Astrocyte of the cerebellum (primary cell): ENCODE results near the gene KHK.

ENCODE experiments used
- DNase-seq: peaks from one replicate; pipeline ENCODE4 v3.0.0-alpha.2; 2011; ENCODE audit warnings: low read depth
- H3K4me3 ChIP-seq: 2 replicates; pipeline ENCODE4 v1.5.1; 2011; ENCODE audit warnings: mild to moderate bottlenecking, low read depth, low read length, moderate library complexity
- CTCF ChIP-seq: IDR thresholded peaks from 2 replicates; pipeline ENCODE4 v1.5.1; 2012; ENCODE audit warnings: low read length, low read depth, moderate library complexity, mild to moderate bottlenecking; ENCODE audit errors: missing control alignments
- in situ Hi-C: cut with HindIII; loops from 2 replicates; pipeline ENCODE4 v1.10.0; 2017; ENCODE audit warnings: low sequenced_read_pairs

The KHK gene

GRCh38 chr2:27133195-27133875 is 46.8 kb downstream of the KHK start:
- in situ Hi-C loops = no loop called here
- no peak for TF ChIP-seq CTCF
- no peak for DNase-seq
- H3K4me3 ChIP-seq = peak overlapping the region; percentile 92

GRCh38 chr2:27133905-27134780 is 47.6 kb downstream of the KHK start, which contains the start of gene PREB:
PREB (minus strand) TSS chr2:27134636; CDS start chr2:27134421, 215 bp downstream.
- DNase-seq = peak; percentile 85
- in situ Hi-C loops = no loop called here
- peak within 1 kb of the TSS; percentile 92 for H3K4me3 ChIP-seq
- TF ChIP-seq CTCF = peak; percentile 62

GRCh38 chr2:27134781-27135477 is 48.4 kb downstream of the KHK start:
- in situ Hi-C loops = no loop called here
- TF ChIP-seq CTCF = no peak

GRCh38 chr2:27135478-27135955 is 48.9 kb downstream of the KHK start:
- no peak for TF ChIP-seq CTCF
- in situ Hi-C loops = no loop called here
- no peak for DNase-seq
- no peak overlapping the region for H3K4me3 ChIP-seq

More at GRCh38 chr2:27134781-27135477, 48.4 kb downstream of the KHK start:
- no peak for DNase-seq
- H3K4me3 ChIP-seq = peak overlapping the region; percentile 92

GRCh38 chr2:27136751-27137150 is 50.2 kb downstream of the KHK start:
- DNase-seq = no peak
- in situ Hi-C loops = no loop called here
- H3K4me3 ChIP-seq = no peak overlapping the region
- no peak for TF ChIP-seq CTCF

GRCh38 chr2:27137322-27137935 is 50.9 kb downstream of the KHK start:
- TF ChIP-seq CTCF = no peak
- in situ Hi-C loops = no loop called here
- H3K4me3 ChIP-seq = no peak overlapping the region
- DNase-seq = no peak
